IPS DF 19.7 (cell line): ENCODE data around the gene DOCK1.

Experiments
- DNase-seq: peaks from one replicate; pipeline ENCODE4 v3.0.0-alpha.2; 2013; ENCODE audit warnings: low read depth, low spot score

The DOCK1 gene

DNA sequence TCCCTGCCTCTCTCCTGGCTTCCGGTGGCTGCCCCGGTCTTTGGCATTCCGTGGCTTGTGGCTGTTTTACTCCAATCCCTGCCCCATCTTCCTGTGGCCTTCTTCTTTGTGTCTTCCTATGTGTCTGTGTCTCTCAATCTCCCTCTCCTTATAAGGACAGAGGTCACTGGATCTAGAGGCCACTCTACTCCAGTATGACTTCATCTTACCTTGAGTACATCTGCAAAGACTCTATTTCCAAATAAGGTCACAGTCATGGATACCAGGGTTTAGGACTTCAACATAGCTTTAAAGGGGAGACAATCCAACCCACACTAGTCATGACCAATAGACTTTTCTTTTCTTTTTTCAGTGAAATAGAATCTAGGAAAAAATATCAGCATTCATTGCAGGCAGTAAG lies 444.5 kb downstream of the DOCK1 start:
- no peak for DNase-seq

GRCh38 chr10:127351542-127351941 lies 446.3 kb downstream of the DOCK1 start:
- no peak for DNase-seq

DNA sequence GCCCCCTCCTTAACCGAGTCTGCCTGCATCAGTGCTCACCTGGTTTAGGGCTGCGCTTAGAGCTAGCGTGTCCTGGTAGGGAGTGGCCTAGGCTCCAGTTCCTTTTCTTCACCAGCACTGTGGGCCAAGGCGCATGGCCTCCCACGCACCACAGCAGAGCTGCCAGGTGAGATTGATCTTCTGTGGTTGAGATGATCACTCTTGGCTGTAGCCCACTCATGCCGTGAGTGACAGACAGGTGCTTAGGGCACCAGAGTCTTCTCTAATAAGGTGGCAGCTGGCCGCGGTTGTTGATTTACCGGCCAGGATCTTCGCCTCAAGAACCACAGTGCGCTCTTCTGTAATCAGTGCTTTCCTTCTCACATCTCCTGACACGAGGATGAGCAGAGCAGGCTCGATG lies 448.3 kb downstream of the DOCK1 start:
- no peak for DNase-seq

GRCh38 chr10:127354255-127354654 lies 449.0 kb downstream of the DOCK1 start:
- DNase-seq, result no peak

DNA sequence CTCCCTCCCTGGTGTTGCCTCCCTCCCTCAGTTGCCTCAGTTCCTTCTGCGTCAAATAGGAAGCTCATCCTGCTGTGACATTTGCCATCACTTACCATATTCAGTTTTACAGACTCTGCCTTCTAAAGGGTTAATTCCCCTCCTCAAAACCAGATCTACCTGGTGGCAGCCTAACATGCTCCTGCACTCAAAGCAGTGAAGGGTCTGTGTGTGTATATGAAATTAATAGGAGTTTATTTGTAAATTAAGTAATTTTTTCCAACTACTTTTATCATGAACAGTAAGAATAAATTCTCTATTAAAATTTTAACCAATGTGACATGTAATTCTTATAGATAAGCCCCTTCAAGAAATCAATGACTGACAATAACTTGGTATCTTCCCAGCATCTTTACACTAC lies 449.8 kb downstream of the DOCK1 start:
- no peak for DNase-seq

DNA sequence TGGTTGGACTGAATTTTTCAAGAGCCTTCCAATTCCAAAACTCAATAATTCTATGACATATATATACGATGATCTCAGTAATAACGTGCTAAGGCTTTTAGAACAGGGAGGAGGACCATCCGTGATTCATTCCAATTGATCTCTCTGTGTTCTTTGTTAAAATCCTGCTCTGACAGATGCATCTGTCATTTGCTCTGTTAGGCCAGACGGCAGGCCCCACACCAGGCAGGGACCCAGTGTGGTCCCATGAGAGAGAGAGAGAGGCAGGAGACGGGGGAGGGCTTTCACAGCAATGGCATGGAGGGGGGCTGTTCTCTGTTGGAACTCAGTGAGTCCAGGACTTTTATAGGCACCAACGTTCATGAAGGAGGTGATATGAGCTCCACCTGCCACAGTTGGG lies 451.1 kb downstream of the DOCK1 start:
- DNase-seq, result no peak

DNA sequence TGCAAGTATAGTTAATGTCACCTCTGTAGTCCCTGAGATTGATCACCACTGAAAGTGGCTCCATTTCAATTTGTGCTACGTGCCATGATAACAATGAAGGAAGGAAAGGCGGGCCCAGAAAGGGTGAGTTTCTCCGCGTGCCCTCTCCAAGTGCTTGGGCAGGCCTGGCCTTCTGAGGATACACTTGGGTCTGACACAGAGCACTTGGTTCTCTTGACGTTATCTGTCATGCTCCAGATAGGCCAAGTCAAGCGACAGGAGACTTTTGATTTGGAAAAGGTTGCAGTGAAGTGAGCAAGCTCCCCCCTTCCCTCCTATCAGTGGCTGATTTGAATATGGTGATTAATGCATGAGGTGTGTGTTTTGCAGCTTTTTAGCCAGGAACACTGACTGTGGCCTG lies 452.0 kb downstream of the DOCK1 start:
- DNase-seq, result no peak

GRCh38 chr10:127358337-127358736 lies 453.1 kb downstream of the DOCK1 start:
- DNase-seq, result no peak

DNA sequence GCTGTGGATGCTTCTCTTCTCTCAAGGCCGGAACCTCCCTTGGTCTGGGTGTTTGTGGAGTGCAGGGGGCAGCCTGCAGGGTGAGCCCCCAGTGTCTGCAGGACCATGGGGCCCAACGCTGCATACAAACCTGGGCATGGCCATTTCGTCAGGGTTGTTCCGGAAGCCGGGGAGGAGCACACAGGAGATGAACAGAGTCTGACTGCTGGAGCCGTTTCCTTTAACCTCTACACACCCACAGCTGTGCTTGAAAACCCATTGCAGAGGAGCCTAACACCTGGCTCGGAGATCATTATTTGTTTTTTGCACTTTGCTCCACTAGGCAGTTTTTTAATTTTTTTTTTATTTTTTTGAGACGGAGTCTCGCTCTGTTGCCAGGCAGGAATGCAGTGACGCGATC lies 458.8 kb downstream of the DOCK1 start:
- DNase-seq, result no peak

DNA sequence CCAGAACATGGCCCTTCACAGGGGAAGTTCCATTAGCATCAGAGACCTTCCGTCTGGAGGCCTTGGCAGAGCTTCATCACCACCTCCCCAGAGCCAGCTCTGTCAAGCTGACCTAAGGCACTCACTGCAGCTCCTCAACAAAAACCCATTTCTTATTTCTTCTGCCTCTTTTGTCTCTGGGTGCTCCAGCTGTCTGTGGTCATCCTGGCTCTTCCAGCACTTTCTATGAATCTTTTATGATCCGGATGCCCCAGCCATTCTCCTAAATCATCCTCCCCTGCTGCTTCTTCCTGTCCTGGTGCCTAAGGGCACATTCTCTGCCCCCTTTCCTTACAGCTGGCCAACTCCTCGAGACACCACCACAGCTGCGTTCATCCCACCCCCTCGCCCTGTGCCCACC lies 462.9 kb downstream of the DOCK1 start:
- DNase-seq, result no peak

- no peak for DNase-seq
These were observed 463.7 kb downstream of the DOCK1 start for GRCh38 chr10:127368929-127369328.

DNA sequence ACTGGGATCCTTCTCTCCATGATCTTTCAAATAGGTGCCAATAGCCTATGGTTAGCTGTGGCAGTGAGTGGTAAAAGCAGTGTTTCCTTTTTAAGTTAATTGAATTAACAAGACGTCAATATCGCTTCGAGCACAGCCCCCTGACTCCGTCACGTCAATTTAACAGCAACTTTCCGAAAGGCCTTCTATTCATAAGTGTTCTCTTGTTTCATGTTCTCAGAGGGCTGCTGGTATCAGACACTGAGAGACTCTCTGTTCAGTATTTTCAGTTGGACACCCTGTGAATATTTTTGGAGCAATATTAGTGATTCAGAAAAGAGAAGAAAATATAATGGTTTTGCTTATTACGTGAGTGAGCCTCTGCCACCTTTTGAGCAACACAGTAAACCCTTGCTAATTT lies 465.4 kb downstream of the DOCK1 start:
- no peak for DNase-seq

DNA sequence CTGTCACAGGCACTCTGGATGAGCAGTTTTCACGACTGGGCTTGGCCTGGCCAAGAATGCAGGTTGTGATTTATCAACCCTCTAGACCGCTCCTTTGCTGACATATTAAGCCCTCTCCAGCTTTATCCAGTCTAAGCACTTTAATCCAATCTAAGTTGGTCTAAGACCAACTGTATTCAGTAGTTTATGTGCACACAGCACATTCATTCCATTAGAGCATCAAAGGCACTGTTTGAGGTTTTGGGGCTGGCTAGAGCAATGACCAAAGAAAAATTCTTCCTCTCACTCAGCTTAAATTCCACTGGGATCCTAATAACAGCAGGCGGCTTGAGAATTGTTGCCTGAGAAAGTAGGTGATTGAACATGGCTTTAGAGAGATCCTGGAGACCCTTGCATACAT lies 467.1 kb downstream of the DOCK1 start:
- no peak for DNase-seq

- no peak for DNase-seq
These were observed 468.9 kb downstream of the DOCK1 start for GRCh38 chr10:127374074-127374680.

- DNase-seq, result no peak
These were observed 469.7 kb downstream of the DOCK1 start for GRCh38 chr10:127374901-127375300.

- no peak for DNase-seq
These were observed 470.2 kb downstream of the DOCK1 start for GRCh38 chr10:127375461-127375860.

DNA sequence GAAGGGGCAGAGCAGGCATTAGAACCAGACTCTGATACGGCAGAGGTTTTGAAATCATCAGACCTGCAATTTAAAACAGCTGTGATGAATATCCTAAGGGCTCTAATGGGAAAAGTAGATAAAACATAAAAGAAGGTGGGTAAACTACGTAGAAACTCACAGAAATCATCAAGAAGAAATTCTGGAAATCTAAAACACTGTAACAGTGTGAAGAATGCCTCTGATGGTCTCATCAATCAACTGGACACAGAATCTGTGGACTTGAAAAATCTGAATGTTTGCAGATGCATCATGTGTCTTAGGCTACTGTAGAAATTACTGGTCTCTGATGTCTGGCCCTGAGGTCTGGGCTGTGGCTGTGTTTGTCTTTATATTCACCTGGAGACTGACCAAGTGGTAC lies 470.8 kb downstream of the DOCK1 start:
- no peak for DNase-seq

- no peak for DNase-seq
These were observed 473.4 kb downstream of the DOCK1 start for GRCh38 chr10:127378628-127379027.

DNA sequence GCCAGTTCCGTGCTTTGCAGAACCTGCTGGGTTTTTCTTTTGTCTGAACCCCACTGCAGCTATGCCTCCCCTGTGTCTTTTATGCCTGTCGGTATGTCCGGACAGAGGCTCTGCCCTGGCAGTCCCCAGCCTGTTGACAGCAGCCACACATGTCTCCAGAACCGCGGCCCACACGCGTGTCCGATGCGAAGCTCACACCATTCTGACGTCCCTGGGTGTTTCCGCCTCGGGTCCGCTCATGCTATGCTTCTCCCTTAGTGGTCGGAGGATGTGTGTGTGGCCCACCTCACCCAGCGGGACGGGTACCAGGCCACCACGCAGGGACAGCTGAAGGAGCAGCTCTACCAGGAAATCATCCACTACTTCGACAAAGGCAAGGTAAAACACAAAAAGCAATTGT lies 479.3 kb downstream of the DOCK1 start:
- no peak for DNase-seq

GRCh38 chr10:127385066-127385465 lies 479.8 kb downstream of the DOCK1 start:
- no peak for DNase-seq

- peak; percentile 20 for DNase-seq
These were observed 481.5 kb downstream of the DOCK1 start for GRCh38 chr10:127386606-127387327.

- no peak for DNase-seq
These were observed 486.6 kb downstream of the DOCK1 start for GRCh38 chr10:127391875-127392274.

GRCh38 chr10:127392351-127393235 lies 487.4 kb downstream of the DOCK1 start:
- DNase-seq, result no peak
